SKM-1 treated with dmso at 0.1 percent for 144 hours (cell line): ENCODE data around the gene OSR1.
A peak's percentile ranks its signal among the peaks of the same experiment; 100 is the strongest.
"Not testable (repeated sequence)": the region's sequence is repeated elsewhere in the genome, so short reads cannot be mapped to it uniquely, and the experiment has no call there.

Experiments
- DNase-seq: peaks from one replicate; lab custom pipeline; 2025; ENCODE audit not compliant: unreplicated experiment; lab: John Stamatoyannopoulos, UW

OSR1 gene

DNA sequence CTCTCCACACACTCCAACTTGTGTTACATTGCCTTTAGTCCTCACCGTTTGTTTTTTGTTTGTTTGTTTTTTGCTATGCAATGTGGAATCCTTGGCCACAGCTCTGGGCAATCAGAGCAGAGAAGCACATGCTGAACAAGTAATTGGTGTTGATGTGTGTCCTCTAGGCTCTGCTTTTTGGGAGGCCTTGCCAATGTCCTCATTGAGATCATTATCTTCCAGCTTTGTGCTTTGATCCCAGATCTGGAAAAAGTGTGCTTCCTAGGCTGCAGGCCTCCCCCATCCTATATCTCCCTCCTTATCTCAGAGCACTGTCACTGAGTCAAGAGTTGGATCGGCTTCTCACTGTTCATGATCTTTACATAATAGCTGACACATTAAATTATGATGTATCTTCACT, 25.9 kb downstream of the OSR1 start:
- no peak for DNase-seq

- DNase-seq, result no peak
Observed at GRCh38 chr2:19331450-19331849, 27.0 kb downstream of the OSR1 start.

- DNase-seq, result no peak
Observed at GRCh38 chr2:19330436-19330835, 28.0 kb downstream of the OSR1 start.

DNA sequence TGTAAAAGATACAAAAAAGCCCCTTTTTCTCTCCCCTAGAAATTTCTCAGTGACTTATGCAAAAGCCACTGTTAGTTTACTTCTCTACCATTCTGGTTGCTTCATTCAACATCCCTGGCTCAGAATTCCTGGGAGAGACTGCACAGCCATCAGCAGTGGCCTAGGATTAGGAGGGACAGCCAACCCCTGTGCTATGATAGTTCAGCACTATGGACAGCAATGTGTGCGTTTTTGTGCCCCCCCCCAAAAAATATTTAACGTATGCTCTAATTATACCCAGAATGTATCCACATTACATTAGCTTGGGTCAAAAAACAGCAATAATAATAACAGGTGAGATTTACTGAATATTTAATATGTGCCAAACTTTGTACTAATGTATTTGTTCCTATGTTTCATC, 29.0 kb downstream of the OSR1 start:
- DNase-seq, result no peak

DNA sequence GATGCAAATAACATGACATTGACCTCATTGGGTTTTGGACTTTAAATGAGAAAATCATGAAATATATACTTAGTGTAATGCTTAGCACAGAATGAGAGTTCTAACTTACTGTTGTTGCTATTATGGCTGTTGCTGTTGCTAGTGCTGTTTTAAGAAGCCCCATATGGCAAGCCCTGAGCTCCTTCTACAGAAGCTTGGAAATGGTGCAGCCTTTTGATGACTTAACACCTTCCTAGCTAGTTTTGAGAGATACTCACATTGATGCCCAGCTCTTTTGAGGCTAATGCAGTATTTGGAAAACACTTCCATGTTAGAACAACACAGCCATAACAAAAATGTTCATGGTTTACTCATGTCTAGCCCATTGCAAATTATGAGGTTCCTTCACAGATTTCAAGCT, 30.9 kb downstream of the OSR1 start:
- DNase-seq, result no peak

DNA sequence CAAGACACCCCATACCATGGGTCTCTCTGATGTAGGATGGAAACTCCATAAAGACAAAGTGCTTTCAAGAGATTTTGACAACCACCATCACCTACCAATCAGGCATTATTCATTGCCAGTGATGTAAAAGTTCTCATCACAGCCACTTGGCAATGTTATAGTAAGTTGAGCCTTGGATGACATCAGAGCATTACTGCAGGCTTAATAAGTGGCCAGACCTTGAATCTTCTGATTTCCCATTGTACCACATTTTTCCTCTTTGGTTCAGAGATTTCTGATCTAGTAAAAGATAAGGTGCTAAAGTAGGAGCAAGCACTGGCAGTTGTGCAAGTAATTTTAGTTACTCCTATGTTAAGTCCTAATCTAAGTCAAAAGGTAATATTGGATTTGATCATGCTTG, 36.5 kb downstream of the OSR1 start:
- DNase-seq, result no peak

- DNase-seq, result no peak
Observed at GRCh38 chr2:19320813-19321212, 37.6 kb downstream of the OSR1 start.

- no peak for DNase-seq
Observed at GRCh38 chr2:19319698-19320097, 38.7 kb downstream of the OSR1 start.

GRCh38 chr2:19319064-19319463, 39.4 kb downstream of the OSR1 start:
- no peak for DNase-seq

DNA sequence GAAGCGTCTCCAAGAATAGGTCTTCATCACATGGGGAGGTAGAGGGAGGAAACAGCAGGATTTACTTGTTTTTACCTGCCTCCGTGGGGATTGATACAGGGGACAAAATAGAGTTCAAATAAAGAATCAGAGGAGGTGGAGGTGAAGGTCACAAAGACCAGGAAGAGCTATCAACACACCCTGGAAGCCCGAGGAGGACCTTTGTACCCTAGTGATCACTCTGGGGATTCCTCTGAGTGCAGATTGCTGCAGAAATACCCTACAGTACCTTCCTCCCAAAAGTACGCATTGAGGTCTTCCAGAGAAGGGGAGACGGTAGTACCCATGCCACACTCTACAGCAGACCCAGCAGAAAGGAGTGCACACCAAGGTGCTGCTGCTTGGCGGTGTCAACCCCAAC, 44.9 kb downstream of the OSR1 start:
- DNase-seq, result no peak

DNA sequence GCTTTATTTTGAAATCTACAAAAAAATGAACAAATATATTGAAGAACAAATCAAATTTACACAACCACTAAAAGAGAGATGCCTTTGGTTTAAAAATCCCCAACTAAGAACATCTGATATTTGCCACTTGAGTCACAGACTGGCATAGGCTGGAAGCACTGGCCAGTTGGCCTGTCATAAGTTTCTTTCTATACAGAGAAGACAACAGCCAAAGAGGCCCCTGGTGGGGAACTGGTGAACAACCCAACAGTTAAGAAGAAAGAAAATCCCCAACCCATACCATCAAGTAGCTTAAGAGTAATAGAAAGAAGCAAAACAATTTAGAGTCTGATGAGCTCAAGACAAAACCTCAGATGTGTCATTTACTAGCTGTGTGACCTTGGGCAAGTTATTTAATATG, 45.5 kb downstream of the OSR1 start:
- peak; percentile 2 for DNase-seq

GRCh38 chr2:19306065-19306464, 52.4 kb downstream of the OSR1 start:
- not testable (repeated sequence) for DNase-seq

- DNase-seq, result not testable (repeated sequence)
Observed at GRCh38 chr2:19305400-19306055, 52.9 kb downstream of the OSR1 start.

GRCh38 chr2:19301706-19302105, 56.7 kb downstream of the OSR1 start:
- DNase-seq, result no peak
